Sciatic nerve (tissue), 2 donors: ENCODE measurements around the gene MED26. TPM values are rescaled to one million over a fixed set of nuclear protein-coding genes. Genes with fewer than 3 reads are reported as not detected.
A peak's percentile ranks its signal among the peaks of the same experiment; 100 is the strongest.

Source experiments
- ATAC-seq: fragments of 200-7000 bp; cut with Tn5 transposase; one replicate; pipeline ENCODE4 v1.9.1; 2020; ENCODE audit warnings: mild to moderate bottlenecking, moderate library complexity
- DNase-seq: peaks from one replicate; pipeline ENCODE4 v3.0.0-alpha.2; 2020; ENCODE audit warnings: low spot score
- intact Hi-C: fragments of 100-400 bp; cut with DNase I; formaldehyde crosslinking; loops from one replicate; pipeline ENCODE4 v1.14.2; 2022
- total RNA-seq: library from RNA; stranded (reverse); fragmentation: NEBNext Ultra II Directional; extraction: Animal tissue kit (Norgen Biotek cat#: 25700); gene quantifications from one replicate; pipeline ENCODE4 v1.2.1, GENCODE V29; 2021
- donor health status: DM: no; HTN: no; CAD: no.
- donor health status: DM: no; HTN: no; CAD: no.

MED26 gene
- total RNA-seq, 1 donor from 2014 or later: 11.4 TPM

GRCh38 chr19:16620584-16620983, 7.4 kb downstream of the MED26 start:
- DNase-seq (no peak), ATAC-seq (no peak)
- intact Hi-C loops: no loop called here

- intact Hi-C loops: no loop called here
- DNase-seq (no peak), ATAC-seq (peak; percentile 33)
These were observed 8.0 kb downstream of the MED26 start for GRCh38 chr19:16620018-16620417.

- ATAC-seq (peak; percentile 40), DNase-seq (no peak)
- intact Hi-C loops: no loop called here
These were observed 8.5 kb downstream of the MED26 start for GRCh38 chr19:16619457-16619856.

- no peak for DNase-seq
- intact Hi-C loops: no loop called here
- ATAC-seq: no peak
These were observed 9.8 kb downstream of the MED26 start for GRCh38 chr19:16618248-16618647.

GRCh38 chr19:16615808-16616207, 12.2 kb downstream of the MED26 start:
- no peak for DNase-seq
- intact Hi-C loops: loop anchor here (2.0 kb wide), 1 partner anchor 23 kb away; no protein-coding TSS in a partner anchor
- ATAC-seq: no peak

- intact Hi-C loops: loop anchor here (2.0 kb wide), 1 partner anchor 24 kb away; no protein-coding TSS in a partner anchor
- DNase-seq (no peak), ATAC-seq (no peak)
These were observed 13.1 kb downstream of the MED26 start for GRCh38 chr19:16614941-16615340.

GRCh38 chr19:16613841-16614240, 14.2 kb downstream of the MED26 start:
- intact Hi-C loops: loop anchor here (2.0 kb wide), 1 partner anchor 25 kb away; no protein-coding TSS in a partner anchor
- DNase-seq (no peak), ATAC-seq (no peak)

- no peak for ATAC-seq
- intact Hi-C loops: no loop called here
- DNase-seq: no peak
These were observed 15.4 kb downstream of the MED26 start for GRCh38 chr19:16612636-16613035.

GRCh38 chr19:16611121-16611520, 16.9 kb downstream of the MED26 start:
- intact Hi-C loops: no loop called here
- DNase-seq (no peak), ATAC-seq (no peak)

- intact Hi-C loops: no loop called here
- DNase-seq (no peak), ATAC-seq (no peak)
These were observed 18.3 kb downstream of the MED26 start for GRCh38 chr19:16609511-16610200.

GRCh38 chr19:16608290-16608739, 19.7 kb downstream of the MED26 start:
- no peak for DNase-seq
- ATAC-seq: peak; percentile 93
- intact Hi-C loops: no loop called here

GRCh38 chr19:16607819-16608218, 20.2 kb downstream of the MED26 start:
- intact Hi-C loops: no loop called here
- peak; percentile 4 for ATAC-seq
- DNase-seq: no peak

- ATAC-seq (peak; percentile 6), DNase-seq (no peak)
- intact Hi-C loops: no loop called here
These were observed 22.4 kb downstream of the MED26 start for GRCh38 chr19:16605553-16605994.

- ATAC-seq: no peak
- intact Hi-C loops: no loop called here
These were observed 22.9 kb downstream of the MED26 start for GRCh38 chr19:16605115-16605514.

GRCh38 chr19:16604615-16605014, 23.4 kb downstream of the MED26 start:
- no peak for ATAC-seq
- no peak for DNase-seq
- intact Hi-C loops: no loop called here

More at GRCh38 chr19:16605115-16605514, 22.9 kb downstream of the MED26 start:
- DNase-seq: no peak

GRCh38 chr19:16603090-16603489, 24.9 kb downstream of the MED26 start:
- DNase-seq (no peak), ATAC-seq (no peak)
- intact Hi-C loops: no loop called here

GRCh38 chr19:16601378-16602052, 26.5 kb downstream of the MED26 start:
- intact Hi-C loops: no loop called here
- DNase-seq (no peak), ATAC-seq (no peak)

- ATAC-seq (no peak), DNase-seq (no peak)
- intact Hi-C loops: no loop called here
These were observed 27.2 kb downstream of the MED26 start for GRCh38 chr19:16600824-16601223.

GRCh38 chr19:16599655-16600346, 28.2 kb downstream of the MED26 start:
- intact Hi-C loops: no loop called here
- ATAC-seq (no peak), DNase-seq (no peak)

- ATAC-seq (no peak), DNase-seq (no peak)
- intact Hi-C loops: no loop called here
These were observed 29.2 kb downstream of the MED26 start for GRCh38 chr19:16598848-16599247.
